SU-DHL-6 (cell line): ENCODE results near the gene TOX2.

Experiments used
- H2AFZ ChIP-seq: fragments of 200-600 bp; sonication (generic); 2 replicates; pipeline ENCODE4 v1.6.1; 2014; ENCODE audit warnings: low read depth, mild to moderate bottlenecking, moderate library complexity, mixed read lengths, antibody characterized with exemption, low read length; ENCODE audit not compliant: severe bottlenecking
- H3F3A ChIP-seq: fragments of 200-600 bp; shearing (Covaris generic); 2 replicates; pipeline ENCODE4 v1.6.0; 2016; ENCODE audit warnings: antibody characterized with exemption, mild to moderate bottlenecking; ENCODE audit not compliant: insufficient read depth
- H3K27ac ChIP-seq: fragments of 200-600 bp; sonication (generic); 2 replicates; pipeline ENCODE4 v1.5.1; 2016; ENCODE audit warnings: low read depth, mild to moderate bottlenecking, low read length, moderate library complexity, mixed read lengths
- H3K27me3 ChIP-seq: fragments of 200-600 bp; sonication (generic), shearing (Covaris generic); 2 replicates; pipeline ENCODE4 v1.6.0; 2014; ENCODE audit warnings: mild to moderate bottlenecking, low read length
- H3K36me3 ChIP-seq: fragments of 200-600 bp; sonication (generic); 2 replicates; pipeline ENCODE4 v1.6.1; 2014; ENCODE audit warnings: mild to moderate bottlenecking, low read length, mixed read lengths
- H3K4me2 ChIP-seq: fragments of 300-600, 200-600 bp; shearing (Covaris generic), sonication (generic); 2 replicates; pipeline ENCODE4 v1.6.0; 2014; ENCODE audit warnings: low read length, low read depth, mild to moderate bottlenecking; ENCODE audit not compliant: poor library complexity, severe bottlenecking
- H3K4me3 ChIP-seq: fragments of 200-600 bp; sonication (generic); 2 replicates; pipeline ENCODE4 v1.5.1; 2014; ENCODE audit warnings: antibody characterized with exemption, low read length, mild to moderate bottlenecking, mixed read lengths; ENCODE audit not compliant: insufficient read depth, poor library complexity, severe bottlenecking
- H3K79me2 ChIP-seq: fragments of 200-600 bp; sonication (generic); 2 replicates; pipeline ENCODE4 v1.6.1; 2014; ENCODE audit warnings: mild to moderate bottlenecking, low read length, moderate library complexity; ENCODE audit not compliant: insufficient read depth
- H3K9ac ChIP-seq: fragments of 200-600 bp; sonication (generic); 2 replicates; pipeline ENCODE4 v1.7.0; 2014; ENCODE audit warnings: mild to moderate bottlenecking, low read length
- H3K9me2 ChIP-seq: fragments of 200-600 bp; sonication (generic); replicated peaks from 2 replicates; pipeline ENCODE4 v1.6.1; 2014; ENCODE audit warnings: low read length; ENCODE audit not compliant: insufficient read depth
- H3K9me3 ChIP-seq: fragments of 200-600 bp; sonication (generic); 2 replicates; pipeline ENCODE4 v1.6.1; 2014; ENCODE audit warnings: low read length, mixed read lengths; ENCODE audit not compliant: insufficient read depth
- H4K20me1 ChIP-seq: fragments of 200-600 bp; sonication (generic); 2 replicates; pipeline ENCODE4 v1.6.1; 2014; ENCODE audit warnings: low read depth, mild to moderate bottlenecking, antibody characterized with exemption, low read length, moderate library complexity, mixed read lengths
- EZH2phosphoT487 ChIP-seq: fragments of 200-600 bp; sonication (generic), shearing (Covaris generic); conservative IDR thresholded peaks from 2 replicates; pipeline ENCODE4 v1.6.1; 2018; ENCODE audit warnings: mild to moderate bottlenecking, antibody characterized with exemption, low read length, moderate library complexity, mixed read lengths
- TF ChIP-seq, protein P1 (sequence below): fragments of 200-600 bp; sonication (generic); IDR thresholded peaks from one replicate; pipeline ENCODE4 v1.5.1; 2017; ENCODE audit warnings: antibody characterized with exemption, mild to moderate bottlenecking, low read length, moderate library complexity; ENCODE audit not compliant: insufficient read depth, poor library complexity, severe bottlenecking

The TOX2 gene

DNA sequence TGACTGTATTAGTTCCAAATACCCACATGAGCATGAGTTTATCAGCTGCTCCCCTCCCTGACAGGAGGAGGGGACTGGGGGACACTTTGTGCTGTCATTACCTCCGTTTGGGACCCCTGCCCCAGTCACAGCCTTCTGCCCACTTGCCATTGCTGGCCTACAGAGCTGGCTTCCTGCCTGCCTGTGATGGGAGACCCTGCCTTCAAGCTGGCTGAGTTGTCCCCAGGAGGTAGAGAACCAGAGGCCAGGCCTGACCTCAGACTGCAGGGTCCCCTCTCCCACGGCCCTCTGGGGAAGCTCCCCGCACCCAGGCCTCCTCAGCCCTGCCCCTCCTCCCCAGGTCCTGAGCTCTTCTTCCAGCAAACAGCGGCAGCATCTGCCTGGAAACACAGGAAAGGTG lies 166.8 kb downstream of the TOX2 start:
- H3F3A ChIP-seq: no peaks in the 10 kb centered on the region
- H3K9ac ChIP-seq: no peak overlapping the region
- no peaks in the 10 kb centered on the region for H3K27me3 ChIP-seq
- H3K9me3 ChIP-seq: no peaks in the 10 kb centered on the region
- H2AFZ ChIP-seq: no peak overlapping the region
- H4K20me1 ChIP-seq: no peaks in the 10 kb centered on the region
- H3K27ac ChIP-seq: no peak overlapping the region
- H3K9me2 ChIP-seq: no peaks in the 10 kb centered on the region
- no peak for TF ChIP-seq EZH2phosphoT487
- TF ChIP-seq, protein P1, sequence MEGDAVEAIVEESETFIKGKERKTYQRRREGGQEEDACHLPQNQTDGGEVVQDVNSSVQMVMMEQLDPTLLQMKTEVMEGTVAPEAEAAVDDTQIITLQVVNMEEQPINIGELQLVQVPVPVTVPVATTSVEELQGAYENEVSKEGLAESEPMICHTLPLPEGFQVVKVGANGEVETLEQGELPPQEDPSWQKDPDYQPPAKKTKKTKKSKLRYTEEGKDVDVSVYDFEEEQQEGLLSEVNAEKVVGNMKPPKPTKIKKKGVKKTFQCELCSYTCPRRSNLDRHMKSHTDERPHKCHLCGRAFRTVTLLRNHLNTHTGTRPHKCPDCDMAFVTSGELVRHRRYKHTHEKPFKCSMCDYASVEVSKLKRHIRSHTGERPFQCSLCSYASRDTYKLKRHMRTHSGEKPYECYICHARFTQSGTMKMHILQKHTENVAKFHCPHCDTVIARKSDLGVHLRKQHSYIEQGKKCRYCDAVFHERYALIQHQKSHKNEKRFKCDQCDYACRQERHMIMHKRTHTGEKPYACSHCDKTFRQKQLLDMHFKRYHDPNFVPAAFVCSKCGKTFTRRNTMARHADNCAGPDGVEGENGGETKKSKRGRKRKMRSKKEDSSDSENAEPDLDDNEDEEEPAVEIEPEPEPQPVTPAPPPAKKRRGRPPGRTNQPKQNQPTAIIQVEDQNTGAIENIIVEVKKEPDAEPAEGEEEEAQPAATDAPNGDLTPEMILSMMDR: no peak
- no peaks in the 10 kb centered on the region for H3K79me2 ChIP-seq
- no peak overlapping the region for H3K4me2 ChIP-seq
- no peak overlapping the region for H3K4me3 ChIP-seq
- no peaks in the 10 kb centered on the region for H3K36me3 ChIP-seq

DNA sequence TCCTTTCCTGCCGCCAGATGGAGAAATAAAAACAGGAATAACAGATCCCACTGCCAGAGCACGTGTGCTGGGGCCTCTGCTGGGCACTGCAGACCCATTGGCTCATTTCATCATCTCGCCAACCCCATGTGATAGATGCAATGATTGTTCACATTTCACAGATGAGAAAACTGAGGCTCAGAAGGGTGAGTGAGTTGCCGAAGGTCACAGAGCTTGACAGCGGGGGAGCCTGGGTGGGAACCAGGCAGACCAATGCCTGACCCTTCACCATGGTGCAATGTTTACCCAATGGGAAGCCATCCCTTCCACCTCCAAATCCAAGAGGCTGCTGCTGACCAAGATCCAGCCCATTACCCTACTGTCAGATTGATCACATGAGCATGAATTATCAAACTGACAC lies 167.2 kb downstream of the TOX2 start:
- H3K9ac ChIP-seq: no peak overlapping the region
- no peaks in the 10 kb centered on the region for H3K9me2 ChIP-seq
- TF ChIP-seq, protein P1: no peak
- no peak for TF ChIP-seq EZH2phosphoT487
- no peak overlapping the region for H3K27ac ChIP-seq
- no peak overlapping the region for H3K4me3 ChIP-seq
- no peaks in the 10 kb centered on the region for H3K79me2 ChIP-seq
- H4K20me1 ChIP-seq: no peaks in the 10 kb centered on the region
- H3K27me3 ChIP-seq: no peaks in the 10 kb centered on the region
- no peak overlapping the region for H2AFZ ChIP-seq
- H3K36me3 ChIP-seq: no peaks in the 10 kb centered on the region
- H3K9me3 ChIP-seq: no peaks in the 10 kb centered on the region
- H3F3A ChIP-seq: no peaks in the 10 kb centered on the region
- no peak overlapping the region for H3K4me2 ChIP-seq

DNA sequence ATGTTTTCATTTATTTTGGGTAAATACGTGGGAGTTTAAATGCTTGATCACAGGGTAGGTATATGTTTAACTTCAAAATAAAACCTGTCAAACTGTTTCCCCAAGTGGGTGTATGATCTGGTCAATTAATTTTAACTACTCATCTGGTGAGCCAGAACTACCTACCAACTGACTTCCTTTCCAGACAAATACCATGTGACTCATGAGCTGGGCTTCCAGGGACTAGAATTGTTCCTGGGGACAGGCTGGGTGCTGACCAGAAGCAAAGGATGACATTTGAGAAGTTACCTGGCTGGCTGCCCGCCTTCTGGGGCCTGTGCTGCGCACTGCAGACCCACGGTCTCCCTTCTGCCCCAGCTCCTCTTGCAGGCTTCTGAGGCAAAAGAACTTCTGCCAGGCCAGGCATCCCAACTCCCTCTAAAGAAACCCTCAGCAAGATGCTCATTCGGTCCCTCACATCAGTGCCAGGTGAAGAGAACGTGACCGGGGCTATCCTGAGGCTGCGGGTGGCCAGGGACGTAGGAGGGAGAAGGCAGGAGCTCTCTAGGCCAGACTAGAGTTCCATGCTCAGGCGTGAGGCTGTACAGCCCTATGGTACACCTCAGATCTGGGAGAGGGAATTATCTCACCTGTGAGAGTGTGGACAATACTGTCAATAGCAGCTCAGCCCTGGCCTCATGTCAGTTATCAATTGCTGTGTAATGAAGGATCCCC lies 168.7 kb downstream of the TOX2 start:
- Histone ChIP-seq H3K9me2 (no peaks in the 10 kb centered on the region), H3K27ac (no peak overlapping the region), H3K4me2 (no peak overlapping the region), H2AFZ (no peak overlapping the region), H3K27me3 (no peaks in the 10 kb centered on the region), H3K9me3 (no peaks in the 10 kb centered on the region), H3K9ac (no peak overlapping the region), H3K79me2 (no peaks in the 10 kb centered on the region), H3F3A (no peaks in the 10 kb centered on the region), H4K20me1 (no peaks in the 10 kb centered on the region), H3K36me3 (no peaks in the 10 kb centered on the region), H3K4me3 (no peak overlapping the region)
- TF ChIP-seq, protein P1: no peak
- TF ChIP-seq EZH2phosphoT487: no peak
